ENCODE data around the gene FAF1. TPM values are rescaled to one million over a fixed set of nuclear protein-coding genes. Genes with fewer than 3 reads are reported as not detected.

The FAF1 gene
- total and polyA plus RNA-seq, 9 of the 15 experiments (the other 6 are each of a cell fraction or from before 2014, with no cell fraction given): 48.7 to 225 (median 118) TPM

- TF ChIP-seq ZNF280A (IDR thresholded peaks at IDR 0.05; ENCODE audit: low read depth, partially characterized antibody) (no peak), NKRF (IDR thresholded peaks at IDR 0.05; ENCODE audit: borderline replicate concordance) (no peak), MTA1 (IDR thresholded peaks at IDR 0.05; ENCODE audit: borderline replicate concordance) (no peak), CEBPG (CRISPR knock-in tag; IDR thresholded peaks at IDR 0.05) (no peak), CEBPG (tag; conservative IDR thresholded peaks at IDR 0.05 in 1 of 2, IDR thresholded peaks at IDR 0.05 in 1 of 2) (no peak), GTF2F1 (IDR thresholded peaks at IDR 0.05; ENCODE audit: low read depth, low read length) (no peak), ZFP91 (CRISPR knock-in tag; IDR thresholded peaks at IDR 0.05) (no peak), TBL1XR1 (IDR thresholded peaks at IDR 0.05; ENCODE audit: low read length in 2 of 2) (no peak), SMAD3 (CRISPR knock-in tag; conservative IDR thresholded peaks at IDR 0.05) (no peak), ARNT (IDR thresholded peaks at IDR 0.05) (no peak), ZNF133 (CRISPR knock-in tag; IDR thresholded peaks at IDR 0.05) (no peak), SETDB1 (IDR thresholded peaks at IDR 0.05; ENCODE audit: low read length) (no peak), ZNF274 (IDR thresholded peaks at IDR 0.05; ENCODE audit: borderline replicate concordance, low read depth, low read length) (no peak)
- TF ChIP-seq, protein P1, sequence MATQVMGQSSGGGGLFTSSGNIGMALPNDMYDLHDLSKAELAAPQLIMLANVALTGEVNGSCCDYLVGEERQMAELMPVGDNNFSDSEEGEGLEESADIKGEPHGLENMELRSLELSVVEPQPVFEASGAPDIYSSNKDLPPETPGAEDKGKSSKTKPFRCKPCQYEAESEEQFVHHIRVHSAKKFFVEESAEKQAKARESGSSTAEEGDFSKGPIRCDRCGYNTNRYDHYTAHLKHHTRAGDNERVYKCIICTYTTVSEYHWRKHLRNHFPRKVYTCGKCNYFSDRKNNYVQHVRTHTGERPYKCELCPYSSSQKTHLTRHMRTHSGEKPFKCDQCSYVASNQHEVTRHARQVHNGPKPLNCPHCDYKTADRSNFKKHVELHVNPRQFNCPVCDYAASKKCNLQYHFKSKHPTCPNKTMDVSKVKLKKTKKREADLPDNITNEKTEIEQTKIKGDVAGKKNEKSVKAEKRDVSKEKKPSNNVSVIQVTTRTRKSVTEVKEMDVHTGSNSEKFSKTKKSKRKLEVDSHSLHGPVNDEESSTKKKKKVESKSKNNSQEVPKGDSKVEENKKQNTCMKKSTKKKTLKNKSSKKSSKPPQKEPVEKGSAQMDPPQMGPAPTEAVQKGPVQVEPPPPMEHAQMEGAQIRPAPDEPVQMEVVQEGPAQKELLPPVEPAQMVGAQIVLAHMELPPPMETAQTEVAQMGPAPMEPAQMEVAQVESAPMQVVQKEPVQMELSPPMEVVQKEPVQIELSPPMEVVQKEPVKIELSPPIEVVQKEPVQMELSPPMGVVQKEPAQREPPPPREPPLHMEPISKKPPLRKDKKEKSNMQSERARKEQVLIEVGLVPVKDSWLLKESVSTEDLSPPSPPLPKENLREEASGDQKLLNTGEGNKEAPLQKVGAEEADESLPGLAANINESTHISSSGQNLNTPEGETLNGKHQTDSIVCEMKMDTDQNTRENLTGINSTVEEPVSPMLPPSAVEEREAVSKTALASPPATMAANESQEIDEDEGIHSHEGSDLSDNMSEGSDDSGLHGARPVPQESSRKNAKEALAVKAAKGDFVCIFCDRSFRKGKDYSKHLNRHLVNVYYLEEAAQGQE (IDR thresholded peaks at IDR 0.05; ENCODE audit: borderline replicate concordance): no peak
- TF ChIP-seq, protein P1 (CRISPR knock-in tag; IDR thresholded peaks at IDR 0.05; ENCODE audit: low read depth): no peak; the same call in 1 of the 2 replicates
Observed at GRCh38 chr1:50977575-50978143, 17.6 kb upstream of the FAF1 start (continued).

Data from K562 (cell line).